K562 (cell line): Measurements from ENCODE around the gene PGM3. TPM values are rescaled to one million over a fixed set of nuclear protein-coding genes. Genes with fewer than 3 reads are reported as not detected.

Source experiments
- BHLHE40 ChIP-seq: IDR thresholded peaks from 2 replicates; pipeline ENCODE4 v1.6.1; 2011; ENCODE audit warnings: low read length, improper control_type of control experiment
- CBX2 ChIP-seq: fragments of 200-600 bp; sonication (generic); IDR thresholded peaks from one replicate; pipeline ENCODE4 v1.6.1; 2012; ENCODE audit warnings: mild to moderate bottlenecking, low read length, inconsistent platforms; ENCODE audit not compliant: insufficient read depth, poor library complexity, severe bottlenecking
- CSDE1 ChIP-seq, 2 experiments: fragments of 450-650 bp; IDR thresholded peaks; 2 replicates each; pipeline ENCODE4 v1.6.1; 2016; ENCODE audit warnings: mild to moderate bottlenecking in 1 of 2
- ETV5 ChIP-seq: sonication (generic); formaldehyde crosslinking; IDR thresholded peaks from 2 replicates; pipeline ENCODE4 v1.4.0; 2020; ENCODE audit warnings: low read depth, mild to moderate bottlenecking, missing genetic modification reagents
- EZH2 ChIP-seq: IDR thresholded peaks from 2 replicates; pipeline ENCODE4 v1.6.1; 2012; ENCODE audit warnings: low read depth, mild to moderate bottlenecking, inconsistent platforms, low read length, borderline replicate concordance
- HMG20A ChIP-seq: fragments of 450-650 bp; formaldehyde crosslinking; conservative IDR thresholded peaks from 2 replicates; pipeline ENCODE4 v1.4.0; 2020; ENCODE audit warnings: mild to moderate bottlenecking, mixed read lengths
- MXI1 ChIP-seq: IDR thresholded peaks from 2 replicates; pipeline ENCODE4 v1.6.1; 2011; ENCODE audit warnings: low read depth, mild to moderate bottlenecking, improper control_type of control experiment, low read length
- NKRF ChIP-seq: fragments of 450-650 bp; IDR thresholded peaks from 2 replicates; pipeline ENCODE4 v1.6.1; 2016; ENCODE audit warnings: borderline replicate concordance
- PHB ChIP-seq: fragments of 250-450 bp; sonication (Bioruptor Pico); IDR thresholded peaks from 2 replicates; pipeline ENCODE4 v1.5.0; 2021
- PHF8 ChIP-seq: fragments of 200-600 bp; sonication (generic); IDR thresholded peaks from 2 replicates; pipeline ENCODE4 v1.6.1; 2012; ENCODE audit warnings: mixed run types, mild to moderate bottlenecking, inconsistent platforms, low read length, moderate library complexity, borderline replicate concordance
- PREB ChIP-seq: sonication (generic); formaldehyde crosslinking; IDR thresholded peaks from 2 replicates; pipeline ENCODE4 v1.8.1; 2023; ENCODE audit warnings: mild to moderate bottlenecking, missing genetic modification reagents
- RAD21 ChIP-seq, 2 experiments: fragments of 250-450 bp in 1 of 2; fragments of 450-650 bp in 1 of 2; sonication (Bioruptor Pico) in 1 of 2; formaldehyde crosslinking in 1 of 2; IDR thresholded peaks in 1 of 2; conservative IDR thresholded peaks in 1 of 2; 2 replicates each; pipeline versions ENCODE4 v1.4.0 to v1.8.0; 2020 to 2022; ENCODE audit warnings: mild to moderate bottlenecking in 2 of 2, moderate library complexity in 1 of 2
- SMARCB1 ChIP-seq: IDR thresholded peaks from 2 replicates; pipeline ENCODE4 v1.6.1; 2011; ENCODE audit warnings: improper control_type of control experiment, low read depth; ENCODE audit not compliant: insufficient read length
- TRIM28 ChIP-seq: fragments of 450-650 bp; IDR thresholded peaks from 2 replicates; pipeline ENCODE4 v1.6.1; 2017
- ZNF282 ChIP-seq: sonication (generic); formaldehyde crosslinking; IDR thresholded peaks from 2 replicates; pipeline ENCODE4 v1.8.1; 2023; ENCODE audit warnings: missing genetic modification reagents
- ZNF318 ChIP-seq, 2 experiments: fragments of 450-650 bp; IDR thresholded peaks; 2 replicates each; pipeline ENCODE4 v1.6.1; 2016; ENCODE audit warnings: mild to moderate bottlenecking in 2 of 2, borderline replicate concordance in 1 of 2, low read depth in 1 of 2, moderate library complexity in 1 of 2
- ZNF445 ChIP-seq: fragments of 250-450 bp; sonication (Bioruptor Pico); IDR thresholded peaks from 2 replicates; pipeline ENCODE4 v1.4.0; 2020; ENCODE audit warnings: low read depth, mild to moderate bottlenecking, moderate library complexity
- ZZZ3 ChIP-seq: fragments of 450-650 bp; IDR thresholded peaks from 2 replicates; pipeline ENCODE4 v1.6.1; 2016; ENCODE audit warnings: antibody characterized with exemption, mild to moderate bottlenecking, moderate library complexity
- polyA plus RNA-seq, 8 experiments: library from polyadenylated mRNA; depleted of rRNA in 4 of 8; stranded (reverse) in 5 of 8; unstranded in 3 of 8; fragments of >200 nt; fragmentation: Nextera tagmentation in 2 of 8; fragmentation: Illumina TruSeq in 1 of 8; extraction: Ambion mirVana in 2 of 8; extraction: Trizol in 1 of 8; gene quantifications; 2 replicates each; pipeline versions ENCODE4 v1.2.1 to v1.2.3, GENCODE V29; 2011 to 2014; ENCODE audit warnings: inconsistent platforms in 1 of 8, missing spikeins in 1 of 8
- total RNA-seq, 7 experiments: library from RNA; depleted of rRNA in 6 of 7; stranded (reverse); fragments of >200 nt in 6 of 7; fragmentation: Illumina TruSeq in 2 of 7; extraction: Trizol in 2 of 7; gene quantifications; 2 replicates each; pipeline versions ENCODE4 v1.2.1 to v1.2.3, GENCODE V29; 2011 to 2021; ENCODE audit warnings: low replicate concordance in 1 of 7

PGM3 gene
- total and polyA plus RNA-seq, 9 of the 15 experiments (the other 6 are each of a cell fraction or from before 2014, with no cell fraction given), result 19.1 to 107 (median 50.5) TPM

GRCh38 chr6:83160167-83160566 is 32.9 kb downstream of the PGM3 start (continued):
- no peak for TF ChIP-seq ZZZ3
- no peak for TF ChIP-seq EZH2
- no peak for TF ChIP-seq ETV5
- no peak for TF ChIP-seq ZNF445 (CRISPR knock-in tag)
- TF ChIP-seq PHF8, result no peak
- no peak for TF ChIP-seq ZNF282 (CRISPR knock-in tag)
- no peak for TF ChIP-seq CSDE1 (IDR thresholded peaks at IDR 0.05)
- no peak for TF ChIP-seq NKRF
- TF ChIP-seq PHB (CRISPR knock-in tag), result no peak
- no peak for TF ChIP-seq HMG20A
- TF ChIP-seq CBX2, result no peak
- no peak for TF ChIP-seq MXI1
- no peak for TF ChIP-seq SMARCB1
- TF ChIP-seq TRIM28, result no peak
- peak in 1 of 2 experiments; percentile 17; a peak in 1 of 4 replicates for TF ChIP-seq RAD21 (CRISPR knock-in tag; conservative IDR thresholded peaks at IDR 0.05 in 1 of 2, IDR thresholded peaks at IDR 0.05 in 1 of 2)
- TF ChIP-seq PREB (CRISPR knock-in tag), result no peak
- TF ChIP-seq BHLHE40, result no peak
- TF ChIP-seq ZNF318 (IDR thresholded peaks at IDR 0.05; ENCODE audit: borderline replicate concordance in 1 of 2, low read depth in 1 of 2), result no peak
